Measurements from ENCODE around the gene RGS3. TPM values are rescaled to one million over a fixed set of nuclear protein-coding genes. Genes with fewer than 3 reads are reported as not detected.

Gene RGS3
- polyA plus RNA-seq, 3 donors, result 20.8 to 77.2 (median 56.6) TPM

DNA sequence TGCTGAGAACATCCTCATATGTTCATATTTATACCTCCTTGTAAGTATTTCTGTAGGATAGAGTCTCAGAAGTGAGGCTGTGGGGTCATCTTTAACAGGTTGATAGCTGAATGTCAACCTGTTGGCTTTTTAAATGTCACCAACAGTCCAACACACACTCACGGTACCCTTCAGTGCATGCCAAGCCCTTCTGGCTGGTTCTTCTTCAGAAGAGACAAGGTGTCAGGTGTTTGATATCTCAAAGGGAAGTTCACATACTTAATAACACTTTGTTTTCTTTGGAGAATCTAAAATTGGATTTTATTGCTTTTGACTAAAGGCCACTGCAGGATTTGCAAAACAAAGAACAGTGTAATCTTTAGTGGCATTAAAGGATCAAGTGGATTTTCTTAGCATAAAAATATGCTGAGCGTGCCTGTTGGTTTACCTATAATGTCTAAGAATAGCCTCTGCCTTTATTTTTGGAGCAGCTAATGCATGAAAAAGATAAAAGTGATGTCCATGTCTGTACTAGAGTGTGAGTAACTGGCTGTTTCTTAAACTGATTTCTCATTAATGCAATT, 58.2 kb downstream of the RGS3 start:
- H3K27ac ChIP-seq (ENCODE audit: low read depth, low read length), result no peak overlapping the region
- WGBS, 3 donors, result 91 to 95% (median 94%) methylated on average over 2 of the region's 2 CpGs

DNA sequence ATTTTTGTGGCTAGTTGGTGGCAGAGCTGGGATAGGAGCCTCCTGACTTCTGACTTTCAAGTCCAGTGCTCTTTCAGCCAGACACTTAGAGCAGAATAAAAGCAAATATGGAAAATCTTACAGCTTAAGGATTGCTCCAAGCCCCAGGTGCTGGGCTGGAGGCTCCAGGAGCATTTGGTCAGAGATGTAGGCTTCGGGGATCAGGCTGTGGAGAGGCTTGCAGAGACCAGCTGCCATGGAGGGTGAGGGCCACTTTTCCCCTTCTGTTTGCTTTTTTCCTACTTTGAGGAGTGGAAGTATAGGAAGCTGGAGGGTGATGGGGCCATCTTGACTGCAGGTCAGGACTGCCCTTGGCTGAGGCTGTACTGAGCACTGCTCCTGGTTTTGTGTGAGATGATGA, 58.9 kb downstream of the RGS3 start:
- 55 to 97% (median 80%) methylated on average over 1 of the region's 1 CpG for WGBS, 3 donors
- no peak overlapping the region for H3K27ac ChIP-seq (ENCODE audit: low read depth, low read length)

DNA sequence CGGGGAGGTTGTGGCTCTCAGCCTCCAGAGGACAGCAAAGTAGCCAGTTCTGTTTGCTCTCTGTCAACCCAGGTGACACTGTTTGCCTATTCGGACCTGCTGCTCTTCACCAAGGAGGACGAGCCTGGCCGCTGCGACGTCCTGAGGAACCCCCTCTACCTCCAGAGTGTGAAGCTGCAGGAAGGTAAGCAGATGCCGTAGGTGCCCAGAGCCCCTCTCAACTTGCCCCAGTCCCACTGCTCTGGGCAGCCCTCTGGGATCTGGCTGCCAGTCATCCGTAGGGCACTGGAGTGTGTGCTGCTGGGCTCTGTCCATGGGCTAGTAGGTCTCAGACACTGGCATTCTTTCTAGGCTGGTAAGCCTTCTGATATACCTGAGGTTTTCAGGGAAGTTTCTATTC, 59.3 kb downstream of the RGS3 start:
- no peak overlapping the region for H3K27ac ChIP-seq (ENCODE audit: low read depth, low read length)
- WGBS, 3 donors, result 87 to 95% (median 89%) methylated on average over 8 of the region's 8 CpGs

DNA sequence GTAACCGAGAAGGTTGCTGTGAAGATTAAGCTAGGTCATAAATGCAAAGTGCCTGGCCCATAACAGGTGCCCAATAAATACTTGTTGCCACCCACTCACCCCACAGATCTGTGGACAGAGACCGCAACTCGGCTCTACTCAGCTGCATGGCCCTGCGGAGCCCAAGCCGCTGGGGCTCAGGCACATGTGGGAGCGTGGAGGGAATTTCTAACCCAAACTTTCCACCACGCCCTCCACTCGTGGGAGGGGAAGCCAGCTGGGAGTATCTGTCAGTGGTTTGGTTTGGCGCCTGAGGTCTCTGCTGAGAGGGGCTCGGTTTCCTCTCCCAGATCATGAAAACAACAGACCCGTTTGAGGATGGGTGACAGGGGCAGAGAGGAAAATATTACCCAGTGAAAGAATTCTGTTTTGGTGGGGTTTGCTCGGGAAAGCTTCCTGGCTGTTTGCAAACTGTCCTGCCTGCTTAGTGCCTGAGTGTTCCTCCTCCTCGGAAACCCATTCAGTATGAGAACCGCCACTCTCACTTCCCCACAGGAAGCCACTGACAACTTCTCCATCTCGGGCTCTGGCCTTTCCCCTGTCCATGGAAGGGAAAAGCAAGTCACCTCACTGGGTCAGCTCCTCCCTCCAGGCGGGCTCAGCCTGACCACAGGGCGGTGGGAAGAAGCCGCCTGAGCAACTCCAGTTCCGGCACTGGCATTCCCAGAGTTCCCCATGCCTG, 60.1 kb downstream of the RGS3 start:
- H3K27ac ChIP-seq (ENCODE audit: low read depth, low read length), result no peak overlapping the region
- 22 to 73% (median 26%) methylated on average over 19 of the region's 19 CpGs for WGBS, 3 donors

DNA sequence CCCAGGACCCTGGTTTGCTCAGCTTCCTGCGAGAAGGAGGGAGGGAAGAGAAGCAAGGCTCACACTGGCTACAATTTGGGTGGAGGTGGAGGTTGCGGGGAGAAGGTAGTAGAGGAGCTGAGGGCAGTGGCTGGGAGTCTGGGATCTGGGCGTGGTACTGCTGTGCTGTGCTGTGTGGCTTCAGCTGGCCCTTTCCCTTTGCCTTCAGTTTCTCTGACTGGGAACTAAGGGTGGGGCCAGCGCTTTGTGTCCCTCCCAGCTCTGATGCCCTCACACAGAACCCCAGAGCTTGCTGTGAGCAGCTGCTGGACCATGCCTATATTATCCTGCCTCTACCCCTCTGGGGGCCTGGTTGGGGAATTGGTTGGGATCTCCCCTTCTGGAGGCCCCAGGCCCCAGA, 60.9 kb downstream of the RGS3 start:
- WGBS, 3 donors, result 72 to 98% (median 77%) methylated on average over 4 of the region's 4 CpGs
- no peak overlapping the region for H3K27ac ChIP-seq (ENCODE audit: low read depth, low read length)

DNA sequence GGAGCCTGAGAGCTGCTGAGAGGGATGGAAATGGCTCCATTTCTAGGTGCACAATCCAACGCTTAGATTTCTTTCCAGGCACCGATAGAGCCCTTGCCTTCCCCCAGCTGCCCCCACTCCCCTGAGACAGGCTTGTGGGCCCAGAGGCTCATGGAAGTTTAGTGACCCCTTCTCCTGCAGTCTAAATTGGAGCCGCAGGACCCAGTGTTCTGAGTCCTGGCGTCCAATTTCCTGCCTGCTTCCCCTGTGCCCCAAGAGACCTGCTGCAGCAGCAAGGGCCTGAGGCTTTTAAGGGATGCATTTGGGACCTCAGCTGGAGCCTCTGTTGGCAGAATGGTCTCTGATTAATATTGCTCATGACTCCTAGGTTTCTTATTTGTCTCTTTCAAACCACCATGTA, 61.7 kb downstream of the RGS3 start:
- 63 to 88% (median 66%) methylated on average over 4 of the region's 4 CpGs for WGBS, 3 donors
- no peak overlapping the region for H3K27ac ChIP-seq (ENCODE audit: low read depth, low read length)

DNA sequence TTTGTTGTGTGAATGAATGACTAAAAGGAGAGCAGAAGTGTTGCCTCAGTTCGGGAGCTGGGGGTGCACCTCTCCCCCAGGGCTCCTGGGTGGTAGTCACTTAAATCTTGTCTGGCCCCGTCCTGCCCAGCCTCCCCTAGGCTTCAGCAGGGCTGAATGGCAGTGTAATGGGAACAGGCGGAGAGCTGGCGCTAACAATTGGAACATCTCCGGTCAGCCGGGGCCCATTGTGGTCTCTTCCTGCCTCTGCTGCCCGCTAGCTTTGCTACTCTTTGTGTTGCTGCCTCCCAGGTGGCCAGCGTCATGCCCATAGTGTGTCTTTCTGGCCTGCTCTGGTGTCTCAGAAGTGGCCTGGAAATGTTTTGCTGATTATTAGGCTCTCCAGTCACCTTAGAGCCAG, 62.3 kb downstream of the RGS3 start:
- 78 to 89% (median 79%) methylated on average over 8 of the region's 8 CpGs for WGBS, 3 donors
- H3K27ac ChIP-seq (ENCODE audit: low read depth, low read length), result no peak overlapping the region

DNA sequence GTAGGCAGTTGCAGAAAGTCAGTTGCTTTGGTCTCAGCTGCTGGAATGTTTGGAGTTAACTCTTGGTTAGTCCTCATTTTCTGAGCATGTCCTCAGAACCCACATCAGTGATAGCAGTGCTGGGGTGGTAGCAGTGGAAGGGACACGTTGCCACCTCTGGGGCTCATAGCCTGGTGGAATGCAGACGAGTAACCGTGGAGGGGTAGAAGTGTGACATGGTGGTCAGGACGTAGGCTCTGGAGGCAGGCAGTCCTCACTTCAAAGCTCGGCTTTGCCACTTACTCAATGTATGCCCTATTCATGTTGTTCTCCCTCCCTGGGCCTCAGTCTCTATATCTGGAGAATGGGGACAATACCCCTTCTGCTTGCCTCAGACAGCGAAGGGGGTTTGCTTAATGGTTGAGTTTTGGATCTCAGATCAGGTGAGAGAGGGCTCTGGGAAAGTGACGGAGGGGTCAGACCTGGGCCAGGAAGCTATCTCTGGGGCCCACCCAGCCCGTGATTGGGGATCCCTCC, 62.8 kb downstream of the RGS3 start:
- WGBS, 3 donors, result 84 to 94% (median 93%) methylated on average over 8 of the region's 8 CpGs
- no peak overlapping the region for H3K27ac ChIP-seq (ENCODE audit: low read depth, low read length)

DNA sequence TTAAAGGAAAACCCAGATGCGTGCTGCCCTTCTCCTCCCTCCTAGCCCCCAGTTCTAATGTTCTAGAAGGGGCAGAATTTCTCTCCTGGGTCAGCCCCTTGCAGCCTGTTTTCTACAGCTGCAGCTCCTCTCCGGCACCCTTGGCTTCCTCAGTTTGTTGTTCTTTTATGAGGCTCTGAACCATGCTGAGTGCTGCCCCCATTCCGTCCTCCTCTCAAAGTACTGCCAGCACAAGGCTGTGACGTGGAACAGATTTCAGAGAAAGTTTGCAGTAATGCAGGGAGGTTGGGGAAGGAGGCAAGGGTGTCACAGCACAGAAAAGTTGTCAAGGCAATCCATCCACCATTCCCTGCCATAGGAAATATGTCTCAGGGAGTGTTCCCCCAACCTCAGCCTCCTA, 63.3 kb downstream of the RGS3 start:
- H3K27ac ChIP-seq (ENCODE audit: low read depth, low read length), result no peak overlapping the region
- 82 to 92% (median 83%) methylated on average over 4 of the region's 4 CpGs for WGBS, 3 donors

DNA sequence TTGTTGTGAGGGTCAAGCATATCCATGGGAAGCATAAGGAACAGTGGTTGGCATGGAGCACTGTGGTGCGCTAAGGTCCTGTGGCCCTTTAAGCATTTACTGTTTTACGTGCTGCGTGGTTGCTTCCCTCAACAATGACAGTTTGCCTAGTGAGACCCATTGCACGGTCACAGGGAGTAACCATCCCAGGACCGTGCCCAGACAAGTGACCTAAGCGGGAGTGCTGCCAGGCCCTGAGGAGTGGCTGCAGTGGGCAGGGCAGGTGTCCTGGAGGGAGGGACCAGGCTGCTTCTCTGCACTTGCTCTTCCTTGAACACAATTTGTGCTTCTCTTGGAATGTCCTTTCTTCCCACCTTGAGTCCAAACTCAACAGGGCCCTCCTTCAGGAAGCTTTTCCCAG, 64.6 kb downstream of the RGS3 start:
- no peak overlapping the region for H3K27ac ChIP-seq (ENCODE audit: low read depth, low read length)
- 79 to 94% (median 91%) methylated on average over 6 of the region's 6 CpGs for WGBS, 3 donors

DNA sequence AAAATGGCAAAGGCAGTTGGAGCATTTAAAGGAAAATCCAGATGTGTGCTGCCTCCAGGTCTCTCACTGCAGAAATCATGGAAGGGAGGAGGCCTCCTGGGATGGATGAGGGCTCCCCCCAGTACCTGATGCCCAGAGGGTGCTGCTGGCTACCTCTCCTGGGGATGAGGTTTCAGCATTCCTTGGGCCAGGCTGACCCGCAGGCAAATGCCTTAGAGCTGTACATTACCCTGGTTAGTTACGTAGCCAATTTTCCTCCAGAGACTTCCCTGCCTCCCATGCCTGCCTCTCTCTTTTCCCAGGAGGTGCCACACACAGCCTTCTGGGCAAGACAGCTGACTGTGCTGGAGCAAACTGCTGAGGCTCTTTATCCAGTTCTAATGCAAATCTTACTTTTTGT, 65.3 kb downstream of the RGS3 start:
- no peak overlapping the region for H3K27ac ChIP-seq (ENCODE audit: low read depth, low read length)
- 92 to 97% (median 96%) methylated on average over 2 of the region's 2 CpGs for WGBS, 3 donors

DNA sequence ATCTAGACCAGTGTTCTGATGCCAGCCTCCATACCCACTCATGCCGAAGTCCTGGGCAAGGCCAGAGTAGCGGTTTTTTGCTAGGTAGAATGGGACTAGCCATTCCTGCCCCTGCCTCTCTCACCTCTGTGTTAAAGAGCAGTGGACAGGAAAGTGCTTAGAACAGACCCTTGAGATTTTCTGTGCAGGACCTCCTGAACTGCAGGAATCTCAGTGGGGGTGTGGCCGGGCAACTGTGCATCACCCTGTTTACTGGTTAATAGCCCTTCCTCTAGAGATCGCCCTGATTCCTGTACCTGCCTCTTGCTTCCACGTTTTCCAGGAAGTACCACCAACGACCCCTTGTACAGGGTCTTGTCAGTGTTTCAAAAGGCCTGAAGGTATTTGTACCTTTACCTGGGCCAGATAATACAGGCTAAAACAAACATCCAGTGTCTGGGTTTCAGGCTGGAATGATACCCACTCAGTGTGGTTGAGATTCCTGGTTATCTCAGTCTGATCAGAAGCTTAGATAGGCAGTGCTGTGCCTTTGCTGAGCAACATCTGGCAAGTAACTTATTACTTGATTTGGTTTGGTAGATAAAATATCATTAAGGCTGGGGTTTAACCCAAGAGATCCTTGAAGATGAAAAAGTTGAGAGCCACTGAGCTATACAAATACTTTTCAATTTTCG, 65.9 kb downstream of the RGS3 start:
- no peak overlapping the region for H3K27ac ChIP-seq (ENCODE audit: low read depth, low read length)
- 82 to 83% (median 83%) methylated on average over 7 of the region's 7 CpGs for WGBS, 3 donors

DNA sequence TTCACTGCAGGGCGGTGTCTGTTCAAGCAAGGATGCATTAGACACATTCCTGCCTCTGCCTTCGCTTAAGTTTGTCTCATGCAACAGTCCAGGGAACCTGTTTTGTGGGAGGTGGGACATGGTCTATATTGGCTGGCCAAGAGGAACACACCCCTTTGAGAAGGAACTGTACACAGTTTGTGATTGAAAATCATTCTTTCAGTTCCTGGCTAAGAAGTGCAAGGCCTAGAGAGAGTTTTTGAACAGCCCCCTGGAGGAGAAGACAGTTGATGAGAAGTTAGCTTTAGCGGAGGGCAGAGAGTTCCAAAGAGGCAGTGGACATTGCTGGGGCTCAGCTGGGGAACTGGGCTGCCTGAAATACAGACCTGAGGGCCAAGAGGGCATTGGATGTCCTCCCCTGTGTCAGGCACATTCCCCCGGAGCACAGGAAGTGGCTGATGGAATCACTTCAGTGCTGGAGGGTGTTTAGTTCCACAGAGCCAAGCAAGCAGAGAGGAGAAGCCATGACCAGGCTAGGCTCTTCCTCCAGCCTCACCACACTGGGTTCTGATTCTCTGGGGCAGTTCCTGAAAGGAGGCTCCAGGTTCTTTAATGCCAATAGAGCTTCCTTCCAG, 66.6 kb downstream of the RGS3 start:
- WGBS, 3 donors, result 83 to 87% (median 84%) methylated on average over 4 of the region's 4 CpGs
- no peak overlapping the region for H3K27ac ChIP-seq (ENCODE audit: low read depth, low read length)

DNA sequence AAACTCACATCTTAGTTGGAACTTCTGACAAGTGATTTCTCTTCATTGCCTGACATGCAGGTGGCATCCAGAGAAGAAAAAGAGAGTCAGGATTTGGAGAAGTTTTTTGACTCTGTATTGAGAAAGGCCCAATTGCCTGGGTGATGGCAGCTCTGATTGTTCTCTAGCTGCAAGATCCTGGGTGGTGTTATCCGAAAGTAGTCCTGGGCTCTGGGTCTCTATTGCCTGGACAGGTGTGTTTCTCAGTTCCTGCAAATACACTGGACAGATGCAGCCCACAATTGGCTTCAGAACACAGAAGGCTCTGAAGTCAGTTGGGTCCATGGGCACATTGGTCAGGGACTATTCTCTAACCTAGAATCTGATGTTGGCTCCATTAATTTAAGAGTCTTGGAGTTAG, 67.4 kb downstream of the RGS3 start:
- 93 to 100% (median 96%) methylated on average over 1 of the region's 1 CpG for WGBS, 3 donors
- H3K27ac ChIP-seq (ENCODE audit: low read depth, low read length), result no peak overlapping the region

DNA sequence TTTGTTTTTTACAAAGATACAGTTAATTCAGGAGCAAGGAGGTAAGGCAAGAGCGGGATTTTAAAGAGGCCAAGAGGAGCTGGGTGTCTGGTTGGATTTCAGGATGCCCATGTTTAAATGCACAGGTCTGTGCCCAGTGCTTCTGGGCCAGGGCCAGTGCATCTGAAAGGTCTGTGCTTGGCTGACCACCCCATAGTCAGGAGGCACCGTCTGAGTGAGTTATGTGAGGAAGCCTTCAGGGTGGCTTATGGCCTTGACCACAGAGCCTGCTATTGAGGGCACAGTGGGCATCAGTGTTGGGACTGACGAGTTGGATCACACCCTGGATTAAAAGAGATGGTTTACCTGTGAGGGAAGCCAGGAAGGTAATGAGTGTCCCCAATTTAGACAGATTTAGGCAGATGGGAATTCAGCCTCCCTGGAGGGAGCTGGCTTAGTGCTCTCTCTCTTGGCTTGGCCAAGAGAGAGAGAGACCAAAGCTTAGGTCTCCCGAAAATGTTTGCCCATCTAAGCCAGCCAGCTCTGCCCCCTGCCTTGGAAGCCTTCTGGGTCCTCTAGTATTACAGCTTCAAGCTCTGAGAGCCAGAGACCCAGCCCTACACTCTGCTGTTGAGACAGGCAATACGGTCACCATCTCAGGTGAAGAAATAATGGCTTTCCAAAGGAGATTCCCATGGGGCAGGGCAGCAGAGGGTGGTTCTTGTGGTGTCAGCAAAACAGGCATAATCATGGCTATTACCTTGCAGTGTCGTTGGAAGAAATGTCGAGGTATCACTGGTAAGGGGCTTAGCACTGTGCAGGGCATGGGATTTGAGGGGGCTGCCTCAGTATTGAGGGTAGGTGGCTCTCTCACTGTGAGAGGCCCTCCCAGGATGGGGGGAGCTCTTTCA, 68.6 kb downstream of the RGS3 start:
- H3K27ac ChIP-seq (ENCODE audit: low read depth, low read length), result no peak overlapping the region
- 92 to 95% (median 94%) methylated on average over 7 of the region's 7 CpGs for WGBS, 3 donors

DNA sequence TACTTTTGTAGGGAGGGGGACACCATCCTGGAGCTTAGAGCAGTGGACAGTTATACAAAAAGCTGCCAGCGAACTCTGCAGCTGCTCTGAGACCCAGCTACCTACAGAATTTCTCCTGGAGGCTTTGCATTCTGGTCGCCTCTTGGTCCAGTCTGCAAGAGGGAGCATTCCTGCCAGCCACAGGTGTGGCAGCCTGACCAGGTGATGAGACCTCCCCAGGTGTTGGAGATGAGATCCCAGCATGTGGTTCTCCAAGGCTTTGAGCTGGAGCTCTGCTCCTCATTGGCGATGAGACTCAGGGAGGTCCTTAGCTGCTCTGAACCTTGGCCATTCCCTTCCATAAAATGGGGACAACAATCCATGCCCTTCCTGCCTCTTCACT, 69.3 kb downstream of the RGS3 start:
- WGBS, 3 donors, result 88 to 98% (median 97%) methylated on average over 3 of the region's 3 CpGs

DNA sequence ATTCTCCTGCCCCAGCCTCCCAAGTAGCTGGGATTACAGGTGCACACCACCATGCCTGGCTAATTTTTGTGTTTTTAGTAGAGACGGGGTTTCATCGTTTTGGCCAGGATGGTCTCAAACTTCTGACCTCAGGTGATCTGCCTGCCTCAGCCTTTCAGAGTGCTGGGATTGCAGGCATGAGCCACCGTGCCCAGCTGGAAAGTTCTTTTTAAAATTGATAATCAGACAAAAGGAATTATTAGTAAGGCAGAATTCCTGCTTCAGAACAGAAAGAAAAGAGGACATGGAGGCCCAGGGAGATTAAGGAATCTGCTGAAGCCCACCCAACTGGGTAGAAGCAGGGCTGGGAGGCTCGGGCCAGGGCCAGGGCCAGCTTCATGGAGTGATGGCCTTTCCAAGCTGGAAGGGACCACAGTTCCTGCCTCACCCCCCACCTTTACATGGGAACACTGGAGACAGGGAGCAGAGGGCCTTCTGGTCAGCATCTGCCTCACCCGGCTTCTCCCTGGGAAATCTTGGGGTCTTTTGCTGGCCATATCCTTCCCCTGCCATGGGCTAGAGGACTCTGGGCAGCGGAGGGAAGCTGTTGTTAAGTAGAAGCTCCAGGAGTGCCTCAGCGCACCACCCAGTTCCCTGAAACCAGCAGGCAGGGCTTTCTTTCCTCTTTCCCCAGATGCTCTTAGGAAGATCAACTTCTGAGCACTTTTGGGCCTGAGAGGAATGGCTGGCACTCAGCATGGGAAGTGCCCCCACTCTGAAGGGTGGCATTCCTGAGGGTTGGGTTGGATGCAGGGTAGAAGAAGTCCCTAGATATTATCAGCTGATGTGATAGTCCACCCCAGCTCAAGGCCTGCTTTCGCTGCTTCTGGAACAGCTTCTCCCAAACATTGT, 70.1 kb downstream of the RGS3 start:
- 93 to 95% (median 93%) methylated on average over 8 of the region's 8 CpGs for WGBS, 3 donors
- H3K27ac ChIP-seq (ENCODE audit: low read depth, low read length), result no peak overlapping the region

More for the DNA sequence above, 69.3 kb downstream of the RGS3 start:
- no peak overlapping the region for H3K27ac ChIP-seq (ENCODE audit: low read depth, low read length)
